B cell (primary cell): ENCODE results near the gene SPRY4. TPM values are rescaled to one million over a fixed set of nuclear protein-coding genes. Genes with fewer than 3 reads are reported as not detected.
A peak's percentile ranks its signal among the peaks of the same experiment; 100 is the strongest.

Experiments
- ATAC-seq: fragments of 200-7000 bp; cut with Tn5 transposase; one replicate; pipeline ENCODE4 v1.10.0; 2021; ENCODE audit warnings: low read depth, mild to moderate bottlenecking, moderate number of reproducible peaks, moderate library complexity
- CTCF ChIA-PET: fragments of 350-600 bp; sonication (Branson Sonifier 250); formaldehyde crosslinking; loops from one replicate; lab custom pipeline; 2021; ENCODE audit warnings: antibody characterized with exemption, inconsistent platforms; lab: Charles Lee
- POLR2A ChIA-PET: fragments of 350-600 bp; sonication (Branson Sonifier 250); formaldehyde crosslinking; loops from one replicate; lab custom pipeline; 2021; ENCODE audit warnings: antibody characterized with exemption; lab: Charles Lee
- DNase-seq: peaks from one replicate; pipeline ENCODE4 v3.0.0; 2013
- H2AFZ ChIP-seq: 2 replicates; pipeline ENCODE4 v1.6.1; 2012; ENCODE audit warnings: mild to moderate bottlenecking, low read depth, low read length; ENCODE audit not compliant: insufficient read depth, poor library complexity, severe bottlenecking
- H3K27ac ChIP-seq, 2 donors: 1 replicate in 1 of 2; 2 replicates in 1 of 2; pipeline ENCODE4 v1.5.1; 2012 to 2013; ENCODE audit warnings: low read length in 2 of 2, mild to moderate bottlenecking in 2 of 2, moderate library complexity in 1 of 2
- H3K27me3 ChIP-seq, 4 experiments: fragments of 200-600 bp in 1 of 4; sonication (generic) in 1 of 4; replicated peaks in 1 of 4; 1 replicate in 2 of 4; 2 replicates in 2 of 4; pipeline versions ENCODE4 v1.6.1 to v1.7.0; 2013 to 2016; ENCODE audit warnings: low read length in 3 of 4, mild to moderate bottlenecking in 2 of 4, mixed read lengths in 1 of 4, moderate library complexity in 1 of 4; ENCODE audit not compliant: insufficient read depth in 4 of 4, control insufficient read depth in 3 of 4; ENCODE audit errors: control extremely low read depth in 1 of 4
- H3K36me3 ChIP-seq, 2 experiments: replicated peaks in 1 of 2; 1 replicate in 1 of 2; 2 replicates in 1 of 2; pipeline versions ENCODE4 v1.6.1 to v1.7.1; 2013; ENCODE audit warnings: low read length in 1 of 2; ENCODE audit not compliant: insufficient read depth in 2 of 2, control insufficient read depth in 1 of 2; ENCODE audit errors: control extremely low read depth in 1 of 2, extremely low read depth in 1 of 2
- H3K4me1 ChIP-seq, 2 donors: fragments of 200-600 bp in 1 of 2; sonication (generic) in 1 of 2; 1 replicate in 1 of 2; 2 replicates in 1 of 2; pipeline versions ENCODE4 v1.5.1 to v1.6.1; 2013 to 2017; ENCODE audit warnings: low read length in 2 of 2; ENCODE audit not compliant: control insufficient read depth in 2 of 2, insufficient read depth in 2 of 2
- H3K4me2 ChIP-seq: replicated peaks from 2 replicates; pipeline ENCODE3; 2012; ENCODE audit warnings: mild to moderate bottlenecking, low read depth, low read length; ENCODE audit not compliant: poor library complexity, severe bottlenecking
- H3K4me3 ChIP-seq, 5 experiments: fragments of 200-600 bp in 1 of 5; sonication (generic) in 1 of 5; 1 replicate in 3 of 5; 2 replicates in 2 of 5; pipeline versions ENCODE4 v1.5.1 to v1.7.0; 2011 to 2016; ENCODE audit warnings: low read length in 4 of 5, mild to moderate bottlenecking in 4 of 5, low read depth in 2 of 5, control low read depth in 1 of 5, moderate library complexity in 1 of 5; ENCODE audit not compliant: insufficient read depth in 1 of 5; ENCODE audit errors: control extremely low read depth in 1 of 5, extremely low read depth in 1 of 5
- H3K79me2 ChIP-seq: fragments of 200-600 bp; sonication (generic); one replicate; pipeline ENCODE4 v1.6.0; 2016; ENCODE audit warnings: low read length; ENCODE audit not compliant: control insufficient read depth, insufficient read depth
- H3K9ac ChIP-seq: fragments of 200-600 bp; sonication (generic); 2 replicates; pipeline ENCODE4 v1.6.1; 2017; ENCODE audit warnings: mild to moderate bottlenecking, low read length, moderate library complexity
- H3K9me3 ChIP-seq, 3 donors: one replicate each; pipeline versions ENCODE4 v1.6.1 to v1.7.1; 2013; ENCODE audit warnings: low read length in 2 of 3; ENCODE audit not compliant: control insufficient read depth in 2 of 3, insufficient read depth in 1 of 3; ENCODE audit errors: control extremely low read depth in 1 of 3
- H4K20me1 ChIP-seq: 2 replicates; pipeline ENCODE4 v1.6.0; 2012; ENCODE audit warnings: mild to moderate bottlenecking, low read length; ENCODE audit not compliant: insufficient read depth, control insufficient read depth, poor library complexity, severe bottlenecking
- H3K27ac Mint-ChIP-seq: one replicate; pipeline ENCODE4 v1.8.0; 2021; ENCODE audit warnings: mixed read lengths
- H3K27me3 Mint-ChIP-seq: one replicate; pipeline ENCODE4 v1.8.0; 2021; ENCODE audit warnings: mixed read lengths
- H3K4me1 Mint-ChIP-seq: one replicate; pipeline ENCODE4 v1.8.0; 2021; ENCODE audit warnings: mixed read lengths
- H3K4me3 Mint-ChIP-seq: one replicate; pipeline ENCODE4 v1.8.0; 2021; ENCODE audit warnings: mixed read lengths
- H3K9me3 Mint-ChIP-seq: one replicate; pipeline ENCODE4 v1.8.0; 2022; ENCODE audit warnings: mixed read lengths; ENCODE audit not compliant: insufficient read depth
- CTCF ChIP-seq: fragments of 200-600 bp; IDR thresholded peaks from one replicate; pipeline ENCODE4 v1.8.0; 2022; ENCODE audit warnings: antibody characterized with exemption, mild to moderate bottlenecking
- EZH2 ChIP-seq: IDR thresholded peaks from 2 replicates; pipeline ENCODE4 v1.6.1; 2012; ENCODE audit warnings: borderline replicate concordance, low read depth, mild to moderate bottlenecking, moderate library complexity, low read length; ENCODE audit not compliant: insufficient read depth, poor library complexity, severe bottlenecking
- WGBS: methylation state at CpG from one replicate; pipeline ENCODE4 v1.1.5; 2013; ENCODE audit warnings: missing lambda C conversion rate; ENCODE audit not compliant: insufficient coverage; 5-methylcytosine and 5-hydroxymethylcytosine counted together
- intact Hi-C: fragments of 100-400 bp; cut with micrococcal nuclease; formaldehyde crosslinking; loops from one replicate; pipeline ENCODE4 v1.10.0; 2022
- polyA plus RNA-seq: library from polyadenylated mRNA; depleted of rRNA; stranded (reverse); fragments of >200 nt; gene quantifications from 2 replicates; pipeline ENCODE4 v1.2.3, GENCODE V29; 2012
- total RNA-seq, 2 donors: library from RNA; stranded (reverse); fragments of 120-200 nt in 1 of 2; gene quantifications; 1 replicate in 1 of 2; 2 replicates in 1 of 2; pipeline versions ENCODE4 v1.2.3 to v1.2.4, GENCODE V29; 2013 to 2022

Gene SPRY4
- total and polyA plus RNA-seq, 2 donors (not counting 1 experiment from before 2014, with no cell fraction given), result 0.06 TPM; not detected in 1

GRCh38 chr5:142324136-142324870, 518 bp downstream of the SPRY4 start:
- ATAC-seq (peak; percentile 65), DNase-seq (peak; percentile 27)
- Histone ChIP-seq H3K9me3 (peaks cover 0 to 18% (median 0%) of the 10 kb centered on the region in 3 donors), H3K27ac (no peak overlapping the region), H2AFZ (peak overlapping the region; percentile 79), H4K20me1 (no peaks in the 10 kb centered on the region), H3K4me3 (peak overlapping the region; percentile 44 to 75 (median 59)), H3K36me3 (no peaks in the 10 kb centered on the region), H3K4me2 (peak overlapping the region; percentile 96), H3K27me3 (peaks cover 0 to 86% (median 44%) of the 10 kb centered on the region in 4 experiments), H3K79me2 (no peaks in the 10 kb centered on the region), H3K4me1 (peaks cover 30 to 54% of the 10 kb centered on the region in 2 donors), H3K9ac (peak overlapping the region; percentile 65)
- no peak for TF ChIP-seq EZH2
- peak; percentile 11 for TF ChIP-seq CTCF
- ChIA-PET POLR2A (no interaction called here), CTCF (interaction anchor here (0.7 to 1.4 kb wide), 4 partner anchors 33 to 549 kb away, joined by 3 to 5 read pairs (median 3); no protein-coding TSS in a partner anchor)
- H3K4me1 Mint-ChIP-seq, result peaks cover 38% of the 10 kb centered on the region
- H3K4me3 Mint-ChIP-seq, result peak overlapping the region; percentile 90
- no peaks in the 10 kb centered on the region for H3K9me3 Mint-ChIP-seq
- H3K27ac Mint-ChIP-seq, result no peak overlapping the region
- 9% methylated on average over 58 of the region's 58 CpGs for WGBS
- H3K27me3 Mint-ChIP-seq, result peaks cover 72% of the 10 kb centered on the region
- intact Hi-C loops, result loop anchor here (10.0 kb wide), 1 partner anchor 100 kb away; no protein-coding TSS in a partner anchor
